Measurements from ENCODE around the gene LIN28B.
A peak's percentile ranks its signal among the peaks of the same experiment; 100 is the strongest.

GRCh38 chr6:104943781-104944180, 13.1 kb upstream of the LIN28B start:
- TF ChIP-seq REST (IDR thresholded peaks at IDR 0.05) (peak; percentile 93), MAX (IDR thresholded peaks at IDR 0.05) (no peak), NFE2L2 (conservative IDR thresholded peaks at IDR 0.05; ENCODE audit: low read length) (no peak), RNF2 (IDR thresholded peaks at IDR 0.05; ENCODE audit: borderline replicate concordance, low read depth) (no peak), CTCF (IDR thresholded peaks at IDR 0.05) (no peak), RAD21 (conservative IDR thresholded peaks at IDR 0.05 in 1 of 2, IDR thresholded peaks at IDR 0.05 in 1 of 2) (no peak)
